Activated CD8-positive, alpha-beta T cell treated with anti-CD3 and anti-CD28 coated beads for 36 hours (primary cell): ENCODE measurements around the gene WDR41. TPM values are rescaled to one million over a fixed set of nuclear protein-coding genes. Genes with fewer than 3 reads are reported as not detected.

Experiments
- ATAC-seq: fragments of 200-7000 bp; cut with Tn5 transposase; one replicate; pipeline ENCODE4 v1.10.0; 2021; ENCODE audit warnings: mild to moderate bottlenecking, moderate library complexity
- CTCF ChIA-PET: fragments of 350-600 bp; sonication (Branson Sonifier 250); formaldehyde crosslinking; loops from one replicate; lab custom pipeline; 2021; ENCODE audit warnings: antibody characterized with exemption; lab: Charles Lee
- POLR2A ChIA-PET: fragments of 350-600 bp; sonication (Branson Sonifier 250); formaldehyde crosslinking; loops from one replicate; lab custom pipeline; 2021; ENCODE audit warnings: antibody characterized with exemption; lab: Charles Lee
- DNase-seq: peaks from one replicate; pipeline ENCODE4 v3.0.0-alpha.2; 2020
- H3K27ac Mint-ChIP-seq: one replicate; pipeline ENCODE4 v1.8.0; 2021; ENCODE audit warnings: mild to moderate bottlenecking, mixed read lengths
- H3K27me3 Mint-ChIP-seq: one replicate; pipeline ENCODE4 v1.8.0; 2021; ENCODE audit warnings: mixed read lengths
- H3K36me3 Mint-ChIP-seq: one replicate; pipeline ENCODE4 v1.8.0; 2021; ENCODE audit warnings: low read depth, mixed read lengths
- H3K4me1 Mint-ChIP-seq: one replicate; pipeline ENCODE4 v1.8.0; 2021; ENCODE audit warnings: low read depth, mixed read lengths
- H3K4me3 Mint-ChIP-seq: one replicate; pipeline ENCODE4 v1.8.0; 2021; ENCODE audit warnings: mild to moderate bottlenecking, moderate library complexity, mixed read lengths
- H3K9me3 Mint-ChIP-seq: one replicate; pipeline ENCODE4 v1.8.0; 2021; ENCODE audit warnings: mixed read lengths
- intact Hi-C: fragments of 100-400 bp; cut with micrococcal nuclease; formaldehyde crosslinking; loops from one replicate; pipeline ENCODE4 v1.10.0; 2022
- total RNA-seq, 2 experiments: library from RNA; stranded (reverse); gene quantifications; one replicate each; pipeline ENCODE4 v1.2.3, GENCODE V29; 2021
- TF ChIP-seq, protein P1 (sequence below): fragments of 200-600 bp; IDR thresholded peaks from one replicate; pipeline ENCODE4 v1.8.0; 2022; ENCODE audit warnings: antibody characterized with exemption, mild to moderate bottlenecking

The WDR41 gene
- total RNA-seq, 2 experiments from 2014 or later = 24.3 to 27.4 TPM

DNA sequence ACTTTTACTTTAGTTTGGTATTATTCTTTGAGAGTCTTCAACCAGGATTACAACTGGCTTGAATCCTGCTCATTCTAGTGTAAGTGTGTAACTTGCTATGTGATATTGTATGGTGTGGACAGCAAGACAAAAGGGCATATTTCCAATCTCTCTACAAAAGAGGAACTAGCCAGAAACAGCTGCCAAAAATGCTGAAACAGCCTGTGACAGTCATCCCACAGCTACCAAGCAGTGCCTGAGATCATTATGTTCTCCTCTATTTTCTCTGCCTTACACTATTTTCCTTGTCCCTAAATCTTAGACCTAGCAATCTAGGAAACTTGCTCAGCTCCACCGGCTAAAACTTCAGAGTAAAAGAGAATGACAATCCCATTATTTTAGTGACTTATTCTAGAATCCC, 42.8 kb downstream of the WDR41 start:
- Mint-ChIP-seq H3K4me1 (no peaks in the 10 kb centered on the region), H3K9me3 (peaks cover 2% of the 10 kb centered on the region), H3K27ac (no peak overlapping the region), H3K27me3 (no peaks in the 10 kb centered on the region), H3K36me3 (peaks cover 48% of the 10 kb centered on the region), H3K4me3 (no peak overlapping the region)
- intact Hi-C loops = no loop called here
- TF ChIP-seq, protein P1, sequence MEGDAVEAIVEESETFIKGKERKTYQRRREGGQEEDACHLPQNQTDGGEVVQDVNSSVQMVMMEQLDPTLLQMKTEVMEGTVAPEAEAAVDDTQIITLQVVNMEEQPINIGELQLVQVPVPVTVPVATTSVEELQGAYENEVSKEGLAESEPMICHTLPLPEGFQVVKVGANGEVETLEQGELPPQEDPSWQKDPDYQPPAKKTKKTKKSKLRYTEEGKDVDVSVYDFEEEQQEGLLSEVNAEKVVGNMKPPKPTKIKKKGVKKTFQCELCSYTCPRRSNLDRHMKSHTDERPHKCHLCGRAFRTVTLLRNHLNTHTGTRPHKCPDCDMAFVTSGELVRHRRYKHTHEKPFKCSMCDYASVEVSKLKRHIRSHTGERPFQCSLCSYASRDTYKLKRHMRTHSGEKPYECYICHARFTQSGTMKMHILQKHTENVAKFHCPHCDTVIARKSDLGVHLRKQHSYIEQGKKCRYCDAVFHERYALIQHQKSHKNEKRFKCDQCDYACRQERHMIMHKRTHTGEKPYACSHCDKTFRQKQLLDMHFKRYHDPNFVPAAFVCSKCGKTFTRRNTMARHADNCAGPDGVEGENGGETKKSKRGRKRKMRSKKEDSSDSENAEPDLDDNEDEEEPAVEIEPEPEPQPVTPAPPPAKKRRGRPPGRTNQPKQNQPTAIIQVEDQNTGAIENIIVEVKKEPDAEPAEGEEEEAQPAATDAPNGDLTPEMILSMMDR = no peak
- ChIA-PET POLR2A (no interaction called here), CTCF (no interaction called here)
- ATAC-seq (no peak), DNase-seq (no peak)

DNA sequence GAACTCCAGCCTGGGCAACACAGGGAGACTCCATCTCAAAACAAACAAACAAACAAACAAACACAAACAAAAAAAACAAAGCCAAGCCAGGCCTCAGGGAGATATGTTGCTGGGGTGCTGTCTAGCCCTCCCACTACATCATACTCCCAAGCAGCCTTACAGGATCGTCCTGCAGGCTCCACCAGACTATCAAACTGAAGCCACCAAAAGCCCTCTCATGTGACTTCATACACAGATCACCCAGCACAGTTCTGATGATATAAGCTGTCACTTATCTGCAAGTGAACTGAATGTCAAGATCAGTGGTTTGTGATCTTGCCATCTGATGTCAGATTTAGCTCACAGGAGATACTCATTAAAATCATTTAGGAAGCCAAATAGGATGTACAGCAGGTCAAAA, 43.3 kb downstream of the WDR41 start:
- intact Hi-C loops = no loop called here
- ATAC-seq (no peak), DNase-seq (no peak)
- no peaks in the 10 kb centered on the region for H3K27me3 Mint-ChIP-seq
- H3K36me3 Mint-ChIP-seq = peaks cover 50% of the 10 kb centered on the region
- CTCF ChIA-PET = no interaction called here
- no peak overlapping the region for H3K27ac Mint-ChIP-seq
- TF ChIP-seq, protein P1 = no peak
- H3K4me3 Mint-ChIP-seq = no peak overlapping the region
- POLR2A ChIA-PET = no interaction called here
- no peaks in the 10 kb centered on the region for H3K4me1 Mint-ChIP-seq
- peaks cover 2% of the 10 kb centered on the region for H3K9me3 Mint-ChIP-seq

DNA sequence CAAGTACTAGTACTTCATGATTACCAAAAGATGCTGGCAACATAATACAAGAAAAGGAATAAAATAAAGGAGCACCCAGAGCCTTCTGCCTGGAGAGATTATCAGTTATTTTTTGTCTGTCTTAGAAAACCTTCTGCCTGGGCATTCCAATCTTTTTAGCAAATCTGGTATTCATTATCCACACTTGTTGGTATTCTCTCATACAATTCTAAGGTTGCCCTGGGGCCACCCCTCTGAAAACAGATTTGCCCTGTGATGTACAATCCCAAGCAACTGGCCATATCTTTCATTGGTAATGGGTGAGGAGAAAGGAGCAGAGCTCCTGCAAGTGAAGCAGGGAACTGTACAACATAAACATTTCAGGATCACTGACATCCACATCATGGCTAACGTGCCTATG, 47.8 kb downstream of the WDR41 start:
- intact Hi-C loops = no loop called here
- peaks cover 40% of the 10 kb centered on the region for H3K36me3 Mint-ChIP-seq
- no peak for ATAC-seq
- H3K4me3 Mint-ChIP-seq = no peak overlapping the region
- TF ChIP-seq, protein P1 = no peak
- H3K27me3 Mint-ChIP-seq = no peaks in the 10 kb centered on the region
- ChIA-PET CTCF (interaction anchor here (1.4 kb wide), 1 partner anchor 48 kb away, joined by 4 read pairs; the partner anchor contains the start of gene WDR41), POLR2A (no interaction called here)
- H3K4me1 Mint-ChIP-seq = no peaks in the 10 kb centered on the region
- peaks cover 2% of the 10 kb centered on the region for H3K9me3 Mint-ChIP-seq
- H3K27ac Mint-ChIP-seq = no peak overlapping the region
- DNase-seq = no peak

DNA sequence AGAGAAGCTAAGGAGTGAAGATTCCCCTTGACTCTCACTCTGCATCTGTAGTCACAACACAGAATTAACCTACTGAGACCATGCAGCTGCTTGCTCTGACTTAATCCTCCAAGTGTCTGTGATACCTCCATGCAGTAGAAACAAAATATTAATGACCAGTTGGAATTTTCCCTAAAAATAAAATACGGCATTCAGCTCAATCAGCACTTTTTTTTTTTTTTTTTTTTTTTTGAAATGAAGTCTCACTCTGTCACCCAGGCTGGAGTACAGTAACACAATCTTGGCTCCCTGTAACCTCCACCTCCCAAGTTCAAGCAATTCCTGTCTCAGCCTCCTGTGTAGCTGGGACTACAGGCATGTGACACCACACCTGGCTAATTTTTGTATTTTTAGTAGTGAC, 48.4 kb downstream of the WDR41 start:
- DNase-seq = no peak
- H3K27me3 Mint-ChIP-seq = no peaks in the 10 kb centered on the region
- TF ChIP-seq, protein P1 = no peak
- ChIA-PET CTCF (no interaction called here), POLR2A (no interaction called here)
- no peak overlapping the region for H3K27ac Mint-ChIP-seq
- H3K4me3 Mint-ChIP-seq = no peak overlapping the region
- intact Hi-C loops = no loop called here
- no peak for ATAC-seq
- peaks cover 34% of the 10 kb centered on the region for H3K36me3 Mint-ChIP-seq
- H3K9me3 Mint-ChIP-seq = peaks cover 2% of the 10 kb centered on the region
- H3K4me1 Mint-ChIP-seq = no peaks in the 10 kb centered on the region

DNA sequence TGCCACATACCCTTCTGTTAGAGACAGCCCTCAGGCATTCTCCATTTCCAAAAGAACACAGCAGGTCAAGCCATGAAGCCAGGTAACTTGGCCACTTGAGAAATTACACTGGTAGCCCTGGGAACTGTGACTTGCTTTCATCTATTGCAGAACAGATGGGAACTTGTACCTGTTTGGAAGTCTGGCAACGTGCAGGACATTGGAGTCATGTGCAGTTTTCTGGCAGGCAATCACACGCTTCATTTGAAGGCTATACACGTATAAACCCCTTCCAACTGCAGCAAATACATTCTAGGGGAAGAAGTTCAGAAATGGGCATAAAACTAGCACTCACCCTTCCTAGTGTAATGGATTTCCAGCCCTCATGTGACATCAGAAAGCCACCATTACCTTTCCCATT, 54.0 kb downstream of the WDR41 start:
- H3K27ac Mint-ChIP-seq = no peak overlapping the region
- CTCF ChIA-PET = interaction anchor here (0.9 to 1.3 kb wide), 2 partner anchors 19 to 79 kb away, joined by 3 to 4 read pairs; no protein-coding TSS in a partner anchor
- no peaks in the 10 kb centered on the region for H3K9me3 Mint-ChIP-seq
- intact Hi-C loops = no loop called here
- no peaks in the 10 kb centered on the region for H3K27me3 Mint-ChIP-seq
- H3K4me1 Mint-ChIP-seq = no peaks in the 10 kb centered on the region
- DNase-seq = no peak
- POLR2A ChIA-PET = no interaction called here
- TF ChIP-seq, protein P1 = no peak
- no peak for ATAC-seq
- no peak overlapping the region for H3K4me3 Mint-ChIP-seq
- peaks cover 10% of the 10 kb centered on the region for H3K36me3 Mint-ChIP-seq
